Smooth muscle cell (in vitro differentiated cells): ENCODE data around the gene ADNP2. TPM values are rescaled to one million over a fixed set of nuclear protein-coding genes. Genes with fewer than 3 reads are reported as not detected.

Experiments used
- DNase-seq: peaks from one replicate; lab custom pipeline; 2025; ENCODE audit not compliant: unreplicated experiment; lab: John Stamatoyannopoulos, UW
- H2AFZ ChIP-seq: fragments of 200-600 bp; sonication (generic); 2 replicates; pipeline ENCODE4 v1.6.0; 2016; ENCODE audit warnings: antibody characterized with exemption, low read depth, mild to moderate bottlenecking
- H3F3A ChIP-seq: fragments of 200-600 bp; sonication (generic); 2 replicates; pipeline ENCODE4 v1.6.0; 2017; ENCODE audit warnings: antibody characterized with exemption, low read depth
- H3K27ac ChIP-seq: fragments of 200-600 bp; sonication (generic); 2 replicates; pipeline ENCODE4 v1.5.1; 2016; ENCODE audit warnings: low read depth, mild to moderate bottlenecking
- H3K27me3 ChIP-seq: fragments of 200-600 bp; sonication (generic); 2 replicates; pipeline ENCODE4 v1.6.1; 2016; ENCODE audit warnings: low read depth, mild to moderate bottlenecking
- H3K36me3 ChIP-seq: fragments of 200-600 bp; sonication (generic); 2 replicates; pipeline ENCODE4 v1.5.1; 2016; ENCODE audit warnings: low read depth
- H3K4me1 ChIP-seq: fragments of 200-600 bp; sonication (generic); 2 replicates; pipeline ENCODE4 v1.5.1; 2016; ENCODE audit warnings: low read depth
- H3K4me2 ChIP-seq: fragments of 200-600 bp; sonication (generic); 2 replicates; pipeline ENCODE4 v1.6.0; 2016; ENCODE audit warnings: mild to moderate bottlenecking
- H3K4me3 ChIP-seq: fragments of 200-600 bp; sonication (generic); 2 replicates; pipeline ENCODE4 v1.5.1; 2016; ENCODE audit warnings: mild to moderate bottlenecking
- H3K79me2 ChIP-seq: fragments of 200-600 bp; sonication (generic); 2 replicates; pipeline ENCODE4 v1.6.0; 2016; ENCODE audit warnings: low read depth, mild to moderate bottlenecking
- H3K9ac ChIP-seq: fragments of 200-600 bp; sonication (generic); 2 replicates; pipeline ENCODE4 v1.6.0; 2016; ENCODE audit warnings: low read depth
- H3K9me3 ChIP-seq: fragments of 200-600 bp; sonication (generic); replicated peaks from 2 replicates; pipeline ENCODE4 v1.5.1; 2016; ENCODE audit warnings: low read depth
- H4K20me1 ChIP-seq: fragments of 200-600 bp; sonication (generic); 2 replicates; pipeline ENCODE4 v1.6.0; 2016; ENCODE audit warnings: low read depth
- CTCF ChIP-seq: fragments of 200-600 bp; sonication (generic); IDR thresholded peaks from 2 replicates; pipeline ENCODE4 v1.5.1; 2017; ENCODE audit warnings: borderline replicate concordance, mild to moderate bottlenecking, antibody characterized with exemption; ENCODE audit not compliant: insufficient read depth, poor library complexity, severe bottlenecking
- WGBS: methylation state at CpG from one replicate; pipeline ENCODE4 v1.1.7; 2016; ENCODE audit warnings: low lambda C conversion rate; 5-methylcytosine and 5-hydroxymethylcytosine counted together
- polyA plus RNA-seq: library from polyadenylated mRNA; unstranded; fragments of >200 nt; fragmentation: Nextera tagmentation; extraction: Ambion mirVana; gene quantifications from 2 replicates; pipeline ENCODE4 v1.2.1, GENCODE V29; 2016
- total RNA-seq: library from RNA; depleted of rRNA; stranded (reverse); fragments of >200 nt; gene quantifications from 2 replicates; pipeline ENCODE4 v1.2.3, GENCODE V29; 2014

Gene ADNP2
- total and polyA plus RNA-seq, 2 experiments from 2014 or later: 9.1 to 28.3 TPM

GRCh38 chr18:80178935-80179818 lies 70.1 kb downstream of the ADNP2 start:
- no peak for TF ChIP-seq CTCF
- no peak overlapping the region for H3K4me3 ChIP-seq
- no peak overlapping the region for H3K27ac ChIP-seq
- H3K4me2 ChIP-seq: no peak overlapping the region
- no peaks in the 10 kb centered on the region for H3F3A ChIP-seq
- no peaks in the 10 kb centered on the region for H3K27me3 ChIP-seq
- no peak overlapping the region for H3K9ac ChIP-seq
- H4K20me1 ChIP-seq: peaks cover 54% of the 10 kb centered on the region
- no peaks in the 10 kb centered on the region for H3K9me3 ChIP-seq
- H3K4me1 ChIP-seq: no peaks in the 10 kb centered on the region
- no peaks in the 10 kb centered on the region for H3K79me2 ChIP-seq
- WGBS: 93% methylated on average over 30 of the region's 30 CpGs
- H3K36me3 ChIP-seq: no peaks in the 10 kb centered on the region
- H2AFZ ChIP-seq: no peak overlapping the region
- no peak for DNase-seq

DNA sequence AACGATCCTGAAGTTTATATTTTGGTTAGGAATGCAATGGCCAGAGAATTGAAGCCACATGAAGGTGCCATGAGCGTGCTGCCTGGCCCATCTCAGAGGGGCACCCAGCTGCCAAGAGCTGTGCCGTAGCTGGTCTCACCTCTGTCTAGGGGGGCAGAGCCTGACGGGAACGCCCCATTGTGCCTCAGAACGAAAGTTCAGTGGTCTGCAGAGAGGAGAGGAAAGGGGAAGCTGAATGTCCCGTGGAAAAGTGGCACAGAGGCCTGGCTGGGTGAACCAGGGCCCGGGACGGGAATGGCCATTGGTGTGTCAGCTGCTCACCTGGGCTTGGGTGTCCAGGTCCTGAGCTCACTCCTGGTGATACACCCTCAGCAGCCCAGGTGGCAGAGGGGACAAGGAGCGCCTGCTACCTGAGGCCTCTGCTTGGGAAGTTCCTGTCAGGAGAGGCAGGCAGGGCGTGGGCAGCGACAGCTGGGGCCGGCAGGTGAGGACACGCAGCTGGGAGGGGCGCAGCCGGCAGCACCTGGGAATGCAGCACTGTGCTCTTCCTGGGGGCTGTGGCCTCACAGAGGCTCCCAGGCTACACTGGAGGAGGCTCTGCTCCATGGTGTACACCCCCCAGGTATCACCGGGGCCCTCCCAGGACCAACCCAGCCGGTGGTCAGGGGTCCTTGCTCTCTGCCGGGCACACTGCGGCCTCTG lies 70.9 kb downstream of the ADNP2 start:
- Histone ChIP-seq H3K27me3 (no peaks in the 10 kb centered on the region), H3K4me3 (no peak overlapping the region), H3K9me3 (no peaks in the 10 kb centered on the region), H3K27ac (no peak overlapping the region), H3K4me2 (no peak overlapping the region), H3K4me1 (no peaks in the 10 kb centered on the region), H2AFZ (no peak overlapping the region), H3K36me3 (no peaks in the 10 kb centered on the region), H3K79me2 (no peaks in the 10 kb centered on the region), H4K20me1 (peaks cover 62% of the 10 kb centered on the region), H3F3A (no peaks in the 10 kb centered on the region), H3K9ac (no peak overlapping the region)
- TF ChIP-seq CTCF: no peak
- no peak for DNase-seq
- 93% methylated on average over 20 of the region's 20 CpGs for WGBS

GRCh38 chr18:80180778-80181564 lies 71.9 kb downstream of the ADNP2 start:
- Histone ChIP-seq H2AFZ (no peak overlapping the region), H3K27ac (no peak overlapping the region), H3K27me3 (no peaks in the 10 kb centered on the region), H3K36me3 (no peaks in the 10 kb centered on the region), H3K4me2 (no peak overlapping the region), H3K4me1 (no peaks in the 10 kb centered on the region), H4K20me1 (peaks cover 65% of the 10 kb centered on the region), H3F3A (no peaks in the 10 kb centered on the region), H3K4me3 (no peak overlapping the region), H3K9ac (no peak overlapping the region), H3K79me2 (no peaks in the 10 kb centered on the region), H3K9me3 (no peaks in the 10 kb centered on the region)
- 97% methylated on average over 33 of the region's 33 CpGs for WGBS
- no peak for TF ChIP-seq CTCF
- no peak for DNase-seq
